Panc1 (cell line): ENCODE measurements around the gene VWF. TPM values are rescaled to one million over a fixed set of nuclear protein-coding genes. Genes with fewer than 3 reads are reported as not detected.

ENCODE experiments used
- ATAC-seq: fragments of 200-7000 bp; cut with Tn5 transposase; 2 replicates; pipeline ENCODE4 v1.9.1; 2020; ENCODE audit warnings: mild to moderate bottlenecking, moderate library complexity
- BruUV-seq: library from RNA; stranded (reverse); fragments of 400-500 nt; replicated peaks from 2 replicates; lab custom pipeline; 2021; lab: Mats Ljungman, UMichigan
- CTCF ChIA-PET: fragments of 300-600 bp; sonication (Branson Sonifier 250); formaldehyde crosslinking; loops from one replicate; lab custom pipeline; 2022; ENCODE audit warnings: antibody characterized with exemption; lab: Charles Lee
- POLR2A ChIA-PET: fragments of 300-600 bp; sonication (Branson Sonifier 250); formaldehyde crosslinking; loops from one replicate; lab custom pipeline; 2022; ENCODE audit warnings: antibody characterized with exemption; lab: Charles Lee
- DNase-seq: peaks from one replicate; pipeline ENCODE4 v3.0.0-alpha.2; 2010; ENCODE audit warnings: low read depth, low spot score
- H3K27ac ChIP-seq: 2 replicates; pipeline ENCODE4 v1.5.1; 2011; ENCODE audit warnings: mild to moderate bottlenecking, low read length, inconsistent platforms
- H3K27me3 ChIP-seq: fragments of 200-500 bp; sonication (Bioruptor generic); 2 replicates; pipeline ENCODE4 v1.6.0; 2014; ENCODE audit warnings: low read length, inconsistent platforms; ENCODE audit not compliant: control insufficient read depth, insufficient read depth
- H3K36me3 ChIP-seq: fragments of 200-500 bp; sonication (Bioruptor generic); 2 replicates; pipeline ENCODE4 v1.5.1; 2014; ENCODE audit warnings: inconsistent platforms, mild to moderate bottlenecking, low read length, moderate library complexity; ENCODE audit not compliant: control insufficient read depth, insufficient read depth
- H3K4me1 ChIP-seq: 2 replicates; pipeline ENCODE4 v1.5.1; 2011; ENCODE audit warnings: inconsistent platforms, mild to moderate bottlenecking, low read length, moderate library complexity; ENCODE audit not compliant: control insufficient read depth, insufficient read depth
- H3K4me3 ChIP-seq, 2 experiments: 2 replicates each; pipeline ENCODE4 v1.5.1; 2011 to 2012; ENCODE audit warnings: low read depth in 2 of 2, low read length in 2 of 2, mild to moderate bottlenecking in 2 of 2, inconsistent platforms in 1 of 2, moderate library complexity in 1 of 2
- H3K9me3 ChIP-seq: fragments of 200-500 bp; sonication (Bioruptor generic); 2 replicates; pipeline ENCODE4 v1.5.1; 2014; ENCODE audit warnings: low read depth, mild to moderate bottlenecking, inconsistent platforms, low read length, moderate library complexity; ENCODE audit not compliant: control insufficient read depth, insufficient read depth
- POLR2AphosphoS5 ChIP-seq: IDR thresholded peaks from 2 replicates; pipeline ENCODE4 v1.6.1; 2012; ENCODE audit warnings: mild to moderate bottlenecking, low read depth, low read length, moderate library complexity
- SIN3A ChIP-seq: IDR thresholded peaks from 2 replicates; pipeline ENCODE4 v1.6.1; 2012; ENCODE audit warnings: low read depth, mild to moderate bottlenecking, low read length, moderate library complexity, borderline replicate concordance; ENCODE audit not compliant: insufficient read depth
- TCF7L2 ChIP-seq: IDR thresholded peaks from 2 replicates; pipeline ENCODE4 v1.6.1; 2011; ENCODE audit warnings: mild to moderate bottlenecking, low read depth, low read length, inconsistent platforms
- in situ Hi-C: cut with HindIII; loops from 2 replicates; pipeline ENCODE4 v1.10.0; 2016; ENCODE audit warnings: low sequenced_read_pairs, low pct_unique_long_range_greater_than_20kb
- intact Hi-C: fragments of 100-400 bp; cut with micrococcal nuclease; formaldehyde crosslinking; loops from one replicate; pipeline ENCODE4 v1.10.0; 2022; ENCODE audit not compliant: unreplicated experiment
- total RNA-seq: library from RNA; stranded (reverse); gene quantifications from one replicate; pipeline ENCODE4 v1.2.1, GENCODE V29; 2021; ENCODE audit not compliant: unreplicated experiment
- TF ChIP-seq, protein P1 (sequence below), 2 experiments: IDR thresholded peaks; 2 replicates each; pipeline ENCODE4 v1.6.1; 2011 to 2012; ENCODE audit warnings: low read depth in 2 of 2, control low read depth in 1 of 2, low read length in 1 of 2, mild to moderate bottlenecking in 1 of 2, moderate library complexity in 1 of 2; ENCODE audit not compliant: insufficient read depth in 1 of 2
- TF ChIP-seq, protein P2 (sequence below): fragments of 450-650 bp; IDR thresholded peaks from 2 replicates; pipeline ENCODE4 v1.5.1; 2017; ENCODE audit warnings: mild to moderate bottlenecking

The VWF gene
- total RNA-seq, 1 experiment from 2014 or later: 0.31 TPM

DNA sequence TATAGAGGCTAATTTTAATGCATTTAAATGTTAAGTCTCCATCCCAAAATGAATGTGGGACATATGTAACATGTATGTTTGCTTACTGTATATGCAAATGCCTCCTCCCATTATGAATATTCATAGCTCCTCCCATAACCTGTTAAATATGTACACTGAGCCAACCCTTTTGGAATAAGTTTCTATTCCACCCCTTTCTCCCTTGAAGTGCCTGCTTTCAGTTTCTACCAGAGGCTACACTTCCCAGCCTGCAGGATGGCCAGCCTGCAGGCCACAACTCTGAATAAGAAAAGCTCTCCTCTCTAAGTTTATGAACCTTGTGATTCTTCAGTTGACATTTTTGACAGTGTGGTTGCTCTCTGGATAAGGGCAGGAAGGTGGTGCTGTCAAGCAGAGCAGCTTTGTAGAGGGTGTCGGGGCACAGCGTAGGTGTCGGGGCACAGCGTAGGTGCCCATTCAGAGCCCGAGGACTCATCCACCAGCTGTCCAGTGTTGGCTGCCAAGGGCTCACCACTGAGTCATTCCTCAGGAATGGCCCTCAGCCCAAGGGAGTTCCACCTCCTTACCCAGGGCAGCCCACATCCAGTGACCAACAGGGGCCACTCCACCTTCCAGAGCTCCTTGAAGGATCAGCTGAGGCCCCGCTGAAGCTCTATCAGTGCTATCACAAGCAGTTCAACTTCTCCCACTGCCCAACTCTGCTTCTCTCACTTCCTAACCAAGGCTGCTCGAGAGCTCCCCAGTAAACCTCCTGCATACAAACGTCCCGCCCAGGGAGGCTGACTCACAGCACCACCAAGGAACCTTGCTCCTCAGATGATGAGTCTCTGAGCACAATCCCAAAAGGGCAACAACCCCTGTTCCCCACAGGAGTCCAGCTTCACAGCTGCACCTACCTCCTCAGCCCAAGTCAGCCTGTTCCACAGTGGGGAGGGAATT lies 31.4 kb downstream of the VWF start:
- peak overlapping the region in 1 of 2 experiments; percentile 30; a peak in 1 of 4 replicates for H3K4me3 ChIP-seq
- BruUV-seq: no TSS peak
- H3K36me3 ChIP-seq: no peaks in the 10 kb centered on the region
- H3K27ac ChIP-seq: peak overlapping the region; percentile 59
- TF ChIP-seq, protein P1, sequence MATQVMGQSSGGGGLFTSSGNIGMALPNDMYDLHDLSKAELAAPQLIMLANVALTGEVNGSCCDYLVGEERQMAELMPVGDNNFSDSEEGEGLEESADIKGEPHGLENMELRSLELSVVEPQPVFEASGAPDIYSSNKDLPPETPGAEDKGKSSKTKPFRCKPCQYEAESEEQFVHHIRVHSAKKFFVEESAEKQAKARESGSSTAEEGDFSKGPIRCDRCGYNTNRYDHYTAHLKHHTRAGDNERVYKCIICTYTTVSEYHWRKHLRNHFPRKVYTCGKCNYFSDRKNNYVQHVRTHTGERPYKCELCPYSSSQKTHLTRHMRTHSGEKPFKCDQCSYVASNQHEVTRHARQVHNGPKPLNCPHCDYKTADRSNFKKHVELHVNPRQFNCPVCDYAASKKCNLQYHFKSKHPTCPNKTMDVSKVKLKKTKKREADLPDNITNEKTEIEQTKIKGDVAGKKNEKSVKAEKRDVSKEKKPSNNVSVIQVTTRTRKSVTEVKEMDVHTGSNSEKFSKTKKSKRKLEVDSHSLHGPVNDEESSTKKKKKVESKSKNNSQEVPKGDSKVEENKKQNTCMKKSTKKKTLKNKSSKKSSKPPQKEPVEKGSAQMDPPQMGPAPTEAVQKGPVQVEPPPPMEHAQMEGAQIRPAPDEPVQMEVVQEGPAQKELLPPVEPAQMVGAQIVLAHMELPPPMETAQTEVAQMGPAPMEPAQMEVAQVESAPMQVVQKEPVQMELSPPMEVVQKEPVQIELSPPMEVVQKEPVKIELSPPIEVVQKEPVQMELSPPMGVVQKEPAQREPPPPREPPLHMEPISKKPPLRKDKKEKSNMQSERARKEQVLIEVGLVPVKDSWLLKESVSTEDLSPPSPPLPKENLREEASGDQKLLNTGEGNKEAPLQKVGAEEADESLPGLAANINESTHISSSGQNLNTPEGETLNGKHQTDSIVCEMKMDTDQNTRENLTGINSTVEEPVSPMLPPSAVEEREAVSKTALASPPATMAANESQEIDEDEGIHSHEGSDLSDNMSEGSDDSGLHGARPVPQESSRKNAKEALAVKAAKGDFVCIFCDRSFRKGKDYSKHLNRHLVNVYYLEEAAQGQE (IDR thresholded peaks at IDR 0.05; ENCODE audit: insufficient read depth in 1 of 2, low read depth in 2 of 2, low read length in 1 of 2): no peak
- no peak for TF ChIP-seq TCF7L2
- TF ChIP-seq POLR2AphosphoS5: no peak
- TF ChIP-seq, protein P2, sequence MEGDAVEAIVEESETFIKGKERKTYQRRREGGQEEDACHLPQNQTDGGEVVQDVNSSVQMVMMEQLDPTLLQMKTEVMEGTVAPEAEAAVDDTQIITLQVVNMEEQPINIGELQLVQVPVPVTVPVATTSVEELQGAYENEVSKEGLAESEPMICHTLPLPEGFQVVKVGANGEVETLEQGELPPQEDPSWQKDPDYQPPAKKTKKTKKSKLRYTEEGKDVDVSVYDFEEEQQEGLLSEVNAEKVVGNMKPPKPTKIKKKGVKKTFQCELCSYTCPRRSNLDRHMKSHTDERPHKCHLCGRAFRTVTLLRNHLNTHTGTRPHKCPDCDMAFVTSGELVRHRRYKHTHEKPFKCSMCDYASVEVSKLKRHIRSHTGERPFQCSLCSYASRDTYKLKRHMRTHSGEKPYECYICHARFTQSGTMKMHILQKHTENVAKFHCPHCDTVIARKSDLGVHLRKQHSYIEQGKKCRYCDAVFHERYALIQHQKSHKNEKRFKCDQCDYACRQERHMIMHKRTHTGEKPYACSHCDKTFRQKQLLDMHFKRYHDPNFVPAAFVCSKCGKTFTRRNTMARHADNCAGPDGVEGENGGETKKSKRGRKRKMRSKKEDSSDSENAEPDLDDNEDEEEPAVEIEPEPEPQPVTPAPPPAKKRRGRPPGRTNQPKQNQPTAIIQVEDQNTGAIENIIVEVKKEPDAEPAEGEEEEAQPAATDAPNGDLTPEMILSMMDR: no peak
- TF ChIP-seq SIN3A: no peak
- no peaks in the 10 kb centered on the region for H3K9me3 ChIP-seq
- ChIA-PET POLR2A (interaction anchor here (0.5 kb wide), 1 partner anchor 115 kb away, joined by 5 read pairs; no protein-coding TSS in a partner anchor), CTCF (no interaction called here)
- DNase-seq (peak; percentile 90), ATAC-seq (peak; percentile 97)
- H3K4me1 ChIP-seq: peaks cover 14% of the 10 kb centered on the region
- intact Hi-C loops (no loop called here), in situ Hi-C loops (no loop called here)
- H3K27me3 ChIP-seq: no peaks in the 10 kb centered on the region

DNA sequence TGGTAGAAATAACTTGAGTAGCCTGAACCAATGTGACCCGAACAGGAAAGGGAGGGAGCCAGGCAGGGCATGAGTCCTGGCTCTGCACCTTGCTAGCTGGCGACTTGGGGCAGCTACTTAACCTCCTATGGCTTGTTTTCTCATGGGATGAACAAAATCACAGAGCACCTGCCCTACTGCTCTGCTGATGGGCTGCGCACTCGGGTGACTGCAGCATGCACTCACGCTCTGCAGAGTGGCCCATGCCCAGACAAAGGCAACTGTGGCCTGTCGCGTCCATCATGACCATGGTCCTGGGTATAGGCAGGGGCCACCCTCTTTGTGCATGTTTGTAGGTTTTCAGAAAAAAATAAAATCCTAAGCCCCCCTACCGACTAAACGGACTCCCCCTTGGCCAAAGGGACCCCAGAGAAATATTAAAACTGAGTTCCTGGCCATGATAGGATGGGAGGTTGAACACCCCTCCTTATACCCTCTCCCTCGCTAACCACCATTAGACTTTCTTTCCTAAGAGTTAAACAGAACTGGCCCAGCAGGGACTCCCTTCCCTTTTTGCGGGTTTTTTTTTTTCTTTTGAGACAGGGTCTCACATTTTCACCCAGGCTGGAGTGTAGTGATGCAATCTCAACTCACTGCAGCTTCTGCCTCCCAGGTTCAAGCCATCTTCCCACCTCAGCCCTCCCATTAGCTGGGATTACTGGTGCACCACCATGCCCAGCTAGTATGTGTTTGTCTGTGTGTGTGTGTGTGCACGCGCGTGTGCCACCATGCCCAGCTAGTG lies 32.5 kb downstream of the VWF start:
- Histone ChIP-seq H3K36me3 (no peaks in the 10 kb centered on the region), H3K27me3 (no peaks in the 10 kb centered on the region), H3K27ac (no peak overlapping the region), H3K4me3 (no peak overlapping the region), H3K4me1 (peaks cover 14% of the 10 kb centered on the region), H3K9me3 (no peaks in the 10 kb centered on the region)
- POLR2A ChIA-PET: no interaction called here
- ATAC-seq: no peak
- BruUV-seq: no TSS peak
- DNase-seq: no peak
- in situ Hi-C loops: no loop called here
- CTCF ChIA-PET: interaction anchor here (0.6 kb wide), 1 partner anchor 196 kb away, joined by 3 read pairs; no protein-coding TSS in a partner anchor
- TF ChIP-seq TCF7L2 (no peak), POLR2AphosphoS5 (no peak)
- intact Hi-C loops: no loop called here
